Stomach (tissue), 4 donors: ENCODE measurements around the gene ASAP2.

Source experiments
- CTCF ChIP-seq, 7 experiments: fragments of 450-650 bp in 4 of 7; fragments of 200-600 bp in 3 of 7; sonication (generic) in 3 of 7; IDR thresholded peaks; one replicate each; pipeline ENCODE4 v1.5.1; 2016 to 2019; ENCODE audit warnings: antibody characterized with exemption in 7 of 7, control low read depth in 2 of 7, mild to moderate bottlenecking in 1 of 7
- POLR2A ChIP-seq, 4 donors: fragments of 450-650 bp; IDR thresholded peaks; one replicate each; pipeline ENCODE4 v1.6.1; 2016; ENCODE audit warnings: antibody characterized with exemption in 4 of 4, control low read depth in 2 of 4, mild to moderate bottlenecking in 1 of 4, moderate library complexity in 1 of 4

GRCh38 chr2:9232166-9232479 is 25.5 kb downstream of the ASAP2 start:
- TF ChIP-seq CTCF (IDR thresholded peaks at IDR 0.05), result no peak
- no peak for TF ChIP-seq POLR2A (IDR thresholded peaks at IDR 0.05)
